MM.1S (cell line): ENCODE data around the gene RBM47.

ENCODE experiments used
- CTCF ChIP-seq: fragments of 300-600 bp; sonication (generic); IDR thresholded peaks from 2 replicates; pipeline ENCODE4 v1.5.1; 2016; ENCODE audit warnings: antibody characterized with exemption, low read length, mixed read lengths
- EZH2 ChIP-seq: fragments of 300-600 bp; sonication (generic); optimal IDR thresholded peaks from 2 replicates; pipeline ENCODE3; 2017; ENCODE audit warnings: low read depth, mild to moderate bottlenecking, antibody characterized with exemption, low read length, mixed read lengths

- TF ChIP-seq CTCF (no peak), EZH2 (no peak)
Measured at GRCh38 chr4:40454816-40455215, 174.8 kb downstream of the RBM47 start.
